IPS-18a (cell line): ENCODE measurements around the gene SULT6B1.
"Not testable (repeated sequence)": the region's sequence is repeated elsewhere in the genome, so short reads cannot be mapped to it uniquely, and the experiment has no call there.

Experiments used
- H3K27ac ChIP-seq: one replicate; pipeline ENCODE4 v1.5.1; 2013; ENCODE audit warnings: low read length
- H3K27me3 ChIP-seq: one replicate; pipeline ENCODE4 v1.6.1; 2013; ENCODE audit warnings: mild to moderate bottlenecking, low read length; ENCODE audit not compliant: control insufficient read depth, insufficient read depth
- H3K36me3 ChIP-seq: one replicate; pipeline ENCODE4 v1.6.1; 2013; ENCODE audit warnings: low read depth, low read length; ENCODE audit not compliant: control insufficient read depth
- H3K4me1 ChIP-seq: one replicate; pipeline ENCODE4 v1.6.1; 2013; ENCODE audit warnings: low read depth, low read length; ENCODE audit not compliant: control insufficient read depth
- H3K4me3 ChIP-seq: one replicate; pipeline ENCODE4 v1.5.1; 2013; ENCODE audit warnings: low read length
- H3K9ac ChIP-seq: one replicate; pipeline ENCODE4 v1.6.1; 2013; ENCODE audit warnings: mild to moderate bottlenecking, low read length, moderate library complexity
- H3K9me3 ChIP-seq: one replicate; pipeline ENCODE4 v1.6.1; 2013; ENCODE audit warnings: low read depth, low read length; ENCODE audit not compliant: control insufficient read depth

The SULT6B1 gene

GRCh38 chr2:37188570-37188969 is at the start of gene SULT6B1:
TSS of gene SULT6B1 (minus strand) at chr2:37188670. CDS start at chr2:37188640, 30 bp downstream.
- H3K9me3 ChIP-seq, result no peaks in the 10 kb centered on the region
- H3K4me3 ChIP-seq, result no peak within 1 kb of the TSS
- H3K36me3 ChIP-seq, result no peaks in the 10 kb centered on the region
- peaks cover 41% of the 10 kb centered on the region for H3K4me1 ChIP-seq
- H3K9ac ChIP-seq, result no peak within 1 kb of the TSS
- H3K27me3 ChIP-seq, result no peaks in the 10 kb centered on the region
- no peak within 1 kb of the TSS for H3K27ac ChIP-seq

GRCh38 chr2:37232131-37232933 is 43.9 kb upstream of the SULT6B1 start:
- H3K4me1 ChIP-seq, result peaks cover 20% of the 10 kb centered on the region
- H3K27ac ChIP-seq, result peak overlapping the region; percentile 37
- no peaks in the 10 kb centered on the region for H3K9me3 ChIP-seq
- peak overlapping the region; percentile 86 for H3K9ac ChIP-seq
- no peaks in the 10 kb centered on the region for H3K27me3 ChIP-seq
- H3K4me3 ChIP-seq, result peak overlapping the region; percentile 93
- H3K36me3 ChIP-seq, result peaks cover 47% of the 10 kb centered on the region

GRCh38 chr2:37231241-37232130 is 43.0 kb upstream of the SULT6B1 start, which contains the start of the genes CEBPZ and NDUFAF7:
TSS of gene CEBPZ (minus strand) at chr2:37231596. CDS start at chr2:37231567, 29 bp downstream.
TSS of gene NDUFAF7 (plus strand) at chr2:37231658. CDS start at chr2:37231706, 48 bp downstream.
- Histone ChIP-seq H3K9ac (peak within 1 kb of the TSS; percentile 86), H3K9me3 (no peaks in the 10 kb centered on the region), H3K4me3 (peak within 1 kb of the TSS; percentile 93), H3K27ac (peak within 1 kb of the TSS; percentile 47), H3K27me3 (no peaks in the 10 kb centered on the region), H3K4me1 (peaks cover 29% of the 10 kb centered on the region), H3K36me3 (peaks cover 47% of the 10 kb centered on the region)

- Histone ChIP-seq H3K4me3 (peak overlapping the region; percentile 93), H3K27ac (no peak overlapping the region), H3K27me3 (no peaks in the 10 kb centered on the region), H3K9me3 (no peaks in the 10 kb centered on the region), H3K36me3 (peaks cover 42% of the 10 kb centered on the region), H3K9ac (peak overlapping the region; percentile 86), H3K4me1 (peaks cover 34% of the 10 kb centered on the region)
Observed at GRCh38 chr2:37230581-37230980, 42.1 kb upstream of the SULT6B1 start.

- H3K9ac ChIP-seq, result peak overlapping the region; percentile 37
- H3K4me1 ChIP-seq, result peaks cover 44% of the 10 kb centered on the region
- no peaks in the 10 kb centered on the region for H3K9me3 ChIP-seq
- H3K27ac ChIP-seq, result no peak overlapping the region
- H3K36me3 ChIP-seq, result peaks cover 39% of the 10 kb centered on the region
- H3K4me3 ChIP-seq, result peak overlapping the region; percentile 93
- H3K27me3 ChIP-seq, result no peaks in the 10 kb centered on the region
Observed at GRCh38 chr2:37228788-37229187, 40.3 kb upstream of the SULT6B1 start.

GRCh38 chr2:37226863-37227262 is 38.4 kb upstream of the SULT6B1 start:
- H3K4me3 ChIP-seq, result peak overlapping the region; percentile 57
- H3K9ac ChIP-seq, result peak overlapping the region; percentile 5
- H3K36me3 ChIP-seq, result peaks cover 58% of the 10 kb centered on the region

GRCh38 chr2:37225129-37225528 is 36.7 kb upstream of the SULT6B1 start:
- Histone ChIP-seq H3K36me3 (peaks cover 75% of the 10 kb centered on the region), H3K4me1 (peaks cover 49% of the 10 kb centered on the region), H3K27ac (peak overlapping the region; percentile 8), H3K9ac (peak overlapping the region; percentile 4), H3K4me3 (peak overlapping the region; percentile 7)
- not testable (repeated sequence) for H3K27me3 ChIP-seq, H3K9me3 ChIP-seq

More at GRCh38 chr2:37226863-37227262, 38.4 kb upstream of the SULT6B1 start:
- H3K27ac ChIP-seq, result peak overlapping the region; percentile 42
- H3K9me3 ChIP-seq, result no peaks in the 10 kb centered on the region
- H3K27me3 ChIP-seq, result no peaks in the 10 kb centered on the region
- peaks cover 49% of the 10 kb centered on the region for H3K4me1 ChIP-seq

- H3K4me1 ChIP-seq, result peaks cover 43% of the 10 kb centered on the region
- H3K36me3 ChIP-seq, result peaks cover 81% of the 10 kb centered on the region
- H3K27me3 ChIP-seq, result no peaks in the 10 kb centered on the region
- H3K27ac ChIP-seq, result no peak overlapping the region
- no peak overlapping the region for H3K4me3 ChIP-seq
- no peak overlapping the region for H3K9ac ChIP-seq
- no peaks in the 10 kb centered on the region for H3K9me3 ChIP-seq
Observed at GRCh38 chr2:37224063-37224462, 35.6 kb upstream of the SULT6B1 start.

GRCh38 chr2:37223131-37223530 is 34.7 kb upstream of the SULT6B1 start:
- Histone ChIP-seq H3K9ac (no peak overlapping the region), H3K36me3 (peaks cover 81% of the 10 kb centered on the region), H3K9me3 (no peaks in the 10 kb centered on the region), H3K4me3 (no peak overlapping the region), H3K4me1 (peaks cover 41% of the 10 kb centered on the region), H3K27me3 (no peaks in the 10 kb centered on the region), H3K27ac (peak overlapping the region; percentile 31)

GRCh38 chr2:37219046-37219445 is 30.6 kb upstream of the SULT6B1 start:
- Histone ChIP-seq H3K4me1 (peaks cover 8% of the 10 kb centered on the region), H3K9ac (no peak overlapping the region), H3K27ac (no peak overlapping the region), H3K27me3 (no peaks in the 10 kb centered on the region), H3K36me3 (peaks cover 94% of the 10 kb centered on the region), H3K4me3 (no peak overlapping the region), H3K9me3 (no peaks in the 10 kb centered on the region)

- Histone ChIP-seq H3K4me1 (no peaks in the 10 kb centered on the region), H3K4me3 (no peak overlapping the region), H3K9me3 (no peaks in the 10 kb centered on the region), H3K36me3 (peaks cover 94% of the 10 kb centered on the region), H3K9ac (no peak overlapping the region), H3K27ac (peak overlapping the region; percentile 40), H3K27me3 (no peaks in the 10 kb centered on the region)
Observed at GRCh38 chr2:37215250-37215649, 26.8 kb upstream of the SULT6B1 start.
